Measurements from ENCODE around the gene GIT1. TPM values are rescaled to one million over a fixed set of nuclear protein-coding genes. Genes with fewer than 3 reads are reported as not detected.

GIT1 gene
- total and polyA plus RNA-seq, 9 of the 15 experiments (the other 6 are each of a cell fraction or from before 2014, with no cell fraction given), result 0.35 to 35.3 (median 17.1) TPM

GRCh38 chr17:29572691-29573557, 16.5 kb downstream of the GIT1 start (continued):
- no peak for TF ChIP-seq ZBTB26 (CRISPR knock-in tag; IDR thresholded peaks at IDR 0.05)
- TF ChIP-seq TCF7 (IDR thresholded peaks at IDR 0.05; ENCODE audit: borderline replicate concordance), result no peak
- peak; percentile 51 for TF ChIP-seq CXXC5 (CRISPR knock-in tag; IDR thresholded peaks at IDR 0.05)
- no peak for TF ChIP-seq CBFB (CRISPR knock-in tag; IDR thresholded peaks at IDR 0.05)
- TF ChIP-seq, protein P1, sequence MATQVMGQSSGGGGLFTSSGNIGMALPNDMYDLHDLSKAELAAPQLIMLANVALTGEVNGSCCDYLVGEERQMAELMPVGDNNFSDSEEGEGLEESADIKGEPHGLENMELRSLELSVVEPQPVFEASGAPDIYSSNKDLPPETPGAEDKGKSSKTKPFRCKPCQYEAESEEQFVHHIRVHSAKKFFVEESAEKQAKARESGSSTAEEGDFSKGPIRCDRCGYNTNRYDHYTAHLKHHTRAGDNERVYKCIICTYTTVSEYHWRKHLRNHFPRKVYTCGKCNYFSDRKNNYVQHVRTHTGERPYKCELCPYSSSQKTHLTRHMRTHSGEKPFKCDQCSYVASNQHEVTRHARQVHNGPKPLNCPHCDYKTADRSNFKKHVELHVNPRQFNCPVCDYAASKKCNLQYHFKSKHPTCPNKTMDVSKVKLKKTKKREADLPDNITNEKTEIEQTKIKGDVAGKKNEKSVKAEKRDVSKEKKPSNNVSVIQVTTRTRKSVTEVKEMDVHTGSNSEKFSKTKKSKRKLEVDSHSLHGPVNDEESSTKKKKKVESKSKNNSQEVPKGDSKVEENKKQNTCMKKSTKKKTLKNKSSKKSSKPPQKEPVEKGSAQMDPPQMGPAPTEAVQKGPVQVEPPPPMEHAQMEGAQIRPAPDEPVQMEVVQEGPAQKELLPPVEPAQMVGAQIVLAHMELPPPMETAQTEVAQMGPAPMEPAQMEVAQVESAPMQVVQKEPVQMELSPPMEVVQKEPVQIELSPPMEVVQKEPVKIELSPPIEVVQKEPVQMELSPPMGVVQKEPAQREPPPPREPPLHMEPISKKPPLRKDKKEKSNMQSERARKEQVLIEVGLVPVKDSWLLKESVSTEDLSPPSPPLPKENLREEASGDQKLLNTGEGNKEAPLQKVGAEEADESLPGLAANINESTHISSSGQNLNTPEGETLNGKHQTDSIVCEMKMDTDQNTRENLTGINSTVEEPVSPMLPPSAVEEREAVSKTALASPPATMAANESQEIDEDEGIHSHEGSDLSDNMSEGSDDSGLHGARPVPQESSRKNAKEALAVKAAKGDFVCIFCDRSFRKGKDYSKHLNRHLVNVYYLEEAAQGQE (IDR thresholded peaks at IDR 0.05; ENCODE audit: borderline replicate concordance), result peak; percentile 47; the same call in 1 of the 2 replicates
- TF ChIP-seq, protein P1 (CRISPR knock-in tag; IDR thresholded peaks at IDR 0.05; ENCODE audit: low read depth), result no peak

Data from K562 (cell line).